Embryonic facial prominence (tissue), 1 donor: Measurements from ENCODE around the gene PPEF1.
"Not testable (repeated sequence)": the region's sequence is repeated elsewhere in the genome, so short reads cannot be mapped to it uniquely, and the experiment has no call there.

Experiments
- DNase-seq: peaks from one replicate; pipeline ENCODE4 v3.0.0-alpha.2; 2016; ENCODE audit errors: extremely low spot score

PPEF1 gene

GRCh38 chrX:18797141-18797540 is 89.7 kb downstream of the PPEF1 start:
- DNase-seq, result no peak

GRCh38 chrX:18799911-18800310 is 92.5 kb downstream of the PPEF1 start:
- no peak for DNase-seq

- DNase-seq, result no peak
Observed at GRCh38 chrX:18809641-18810040, 102.2 kb downstream of the PPEF1 start.

GRCh38 chrX:18810416-18810815 is 103.0 kb downstream of the PPEF1 start:
- DNase-seq, result no peak

GRCh38 chrX:18825375-18825774 is 117.9 kb downstream of the PPEF1 start:
- no peak for DNase-seq

GRCh38 chrX:18828832-18829404 is 121.5 kb downstream of the PPEF1 start:
- no peak for DNase-seq

GRCh38 chrX:18833071-18833731 is 125.8 kb downstream of the PPEF1 start:
- DNase-seq, result no peak

GRCh38 chrX:18847901-18848300 is 140.5 kb downstream of the PPEF1 start:
- not testable (repeated sequence) for DNase-seq

- DNase-seq, result no peak
Observed at GRCh38 chrX:18855919-18856644, 148.6 kb downstream of the PPEF1 start.

- DNase-seq, result no peak
Observed at GRCh38 chrX:18856645-18856997, 149.2 kb downstream of the PPEF1 start.

GRCh38 chrX:18861511-18861910 is 154.1 kb downstream of the PPEF1 start:
- DNase-seq, result no peak

GRCh38 chrX:18864390-18864920 is 157.0 kb downstream of the PPEF1 start:
- no peak for DNase-seq

GRCh38 chrX:18871161-18871890 is 163.9 kb downstream of the PPEF1 start:
- DNase-seq, result no peak

GRCh38 chrX:18871970-18872369 is 164.5 kb downstream of the PPEF1 start:
- no peak for DNase-seq

- DNase-seq, result no peak
Observed at GRCh38 chrX:18872621-18873020, 165.2 kb downstream of the PPEF1 start.

GRCh38 chrX:18873189-18873791 is 165.8 kb downstream of the PPEF1 start:
- DNase-seq, result no peak

- DNase-seq, result no peak
Observed at GRCh38 chrX:18873836-18874235, 166.4 kb downstream of the PPEF1 start.

GRCh38 chrX:18874560-18875255 is 167.3 kb downstream of the PPEF1 start:
- no peak for DNase-seq

- DNase-seq, result no peak
Observed at GRCh38 chrX:18875256-18875878, 167.9 kb downstream of the PPEF1 start.

- no peak for DNase-seq
Observed at GRCh38 chrX:18877469-18877868, 170.0 kb downstream of the PPEF1 start.
